HG03103 (cell line): ENCODE measurements around the gene PEX26.
"Not testable (repeated sequence)": the region's sequence is repeated elsewhere in the genome, so short reads cannot be mapped to it uniquely, and the experiment has no call there.

Source experiments
- ATAC-seq: cut with Tn5 transposase; IDR thresholded peaks from one replicate; pipeline ENCODE4 v1.9.1; 2021; ENCODE audit warnings: low read depth; ENCODE audit not compliant: unreplicated experiment

The PEX26 gene

DNA sequence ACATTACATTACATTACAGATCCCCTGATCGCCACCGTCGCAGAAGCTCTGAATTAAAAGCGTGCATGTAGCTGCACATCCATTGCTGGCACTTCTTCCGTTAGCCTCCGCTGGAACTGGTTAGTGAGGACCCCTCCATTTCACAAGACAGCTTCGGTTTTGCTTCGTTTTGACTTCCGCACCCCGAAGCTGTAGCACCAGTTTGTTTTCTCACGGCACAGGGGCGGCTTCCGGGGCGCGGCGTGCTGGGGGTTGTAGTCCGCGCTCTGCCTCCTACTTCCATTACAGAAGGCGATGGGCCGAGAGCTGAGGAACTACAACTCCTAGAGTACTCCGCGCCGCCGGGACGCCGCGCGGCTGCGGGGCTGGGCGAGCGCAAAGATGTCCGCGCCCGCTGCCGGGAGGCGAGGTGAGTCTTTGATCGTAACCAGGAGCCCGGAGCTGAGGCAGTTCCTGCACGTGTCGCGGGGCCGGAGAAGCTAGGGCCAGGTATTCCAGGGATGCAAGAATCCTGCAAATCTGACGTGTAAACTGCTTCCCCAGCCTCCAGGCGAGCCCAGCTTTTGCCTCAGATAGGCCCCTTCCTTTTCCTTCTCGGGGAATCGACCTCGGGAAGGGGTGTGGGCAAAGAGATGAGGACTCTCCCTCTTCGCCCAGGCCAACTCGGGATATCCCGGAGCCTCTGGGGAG is at the start of gene PEX26:
PEX26 (plus strand) TSS at position 352 of the 690 bp plus-strand sequence. CDS start 387 bp downstream, outside the sequence.
- peak; percentile 79 for ATAC-seq

DNA sequence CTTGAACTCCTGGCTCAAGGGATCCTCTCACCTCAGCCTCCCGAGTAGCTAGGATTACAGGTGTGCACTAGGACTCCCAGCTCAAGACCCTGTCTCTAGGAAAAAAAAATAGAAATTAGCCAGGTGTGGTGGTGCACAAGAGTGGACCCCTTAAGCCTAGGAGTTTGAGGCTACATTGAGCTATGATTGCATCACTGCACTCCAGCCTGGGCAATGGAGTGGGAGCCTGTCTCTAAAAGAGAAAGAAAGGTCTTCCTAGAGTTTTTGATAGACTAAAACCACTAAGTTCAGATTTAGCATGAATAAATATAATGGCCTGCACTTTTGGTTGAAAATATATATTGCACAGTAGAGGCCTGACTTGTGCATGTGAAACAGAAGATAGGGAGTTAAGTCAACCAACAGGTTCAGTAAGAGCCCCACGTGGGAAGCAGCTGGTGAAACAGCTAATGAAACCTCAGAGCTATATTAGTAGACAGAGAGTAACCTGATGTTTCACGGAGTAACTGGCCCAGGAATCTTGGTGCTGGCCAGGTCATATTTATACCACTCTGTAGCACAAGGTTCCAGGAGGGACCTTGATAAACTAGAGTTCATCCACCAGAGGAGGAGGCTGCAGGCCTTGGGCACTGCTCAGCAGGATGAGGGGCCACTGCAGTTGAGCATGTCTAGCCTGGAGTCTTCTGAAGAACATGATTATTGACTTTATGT is 48.8 kb upstream of the PEX26 start:
- ATAC-seq, result no peak

DNA sequence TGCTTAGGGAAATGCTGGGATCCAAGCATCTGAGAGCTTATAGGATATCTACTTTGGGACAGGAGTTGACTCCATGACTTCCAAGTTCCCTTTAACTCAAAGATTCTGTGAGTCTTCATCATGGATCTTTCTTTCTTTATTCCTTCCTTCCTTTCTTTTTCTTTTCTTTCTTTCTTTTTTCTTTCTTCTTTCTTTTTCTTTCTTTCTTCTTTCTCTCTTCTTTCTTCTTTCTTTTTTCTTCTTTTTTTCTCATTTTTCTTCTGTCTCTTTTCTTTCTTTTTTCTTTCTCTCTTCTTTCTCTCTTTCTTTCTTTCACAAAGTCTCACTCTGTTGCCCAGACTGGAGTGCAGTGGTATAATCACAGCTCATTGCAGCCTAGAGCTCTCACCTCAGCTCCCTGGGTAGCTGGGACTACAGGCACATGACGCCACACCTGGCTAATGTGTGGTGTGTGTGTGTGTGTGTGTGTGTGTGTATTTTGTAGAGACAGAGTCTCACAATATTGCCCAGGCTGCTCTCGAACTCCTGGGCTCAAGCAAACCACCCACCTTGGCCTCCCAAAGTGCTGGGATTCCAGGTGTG is 48.0 kb upstream of the PEX26 start:
- ATAC-seq, result no peak

DNA sequence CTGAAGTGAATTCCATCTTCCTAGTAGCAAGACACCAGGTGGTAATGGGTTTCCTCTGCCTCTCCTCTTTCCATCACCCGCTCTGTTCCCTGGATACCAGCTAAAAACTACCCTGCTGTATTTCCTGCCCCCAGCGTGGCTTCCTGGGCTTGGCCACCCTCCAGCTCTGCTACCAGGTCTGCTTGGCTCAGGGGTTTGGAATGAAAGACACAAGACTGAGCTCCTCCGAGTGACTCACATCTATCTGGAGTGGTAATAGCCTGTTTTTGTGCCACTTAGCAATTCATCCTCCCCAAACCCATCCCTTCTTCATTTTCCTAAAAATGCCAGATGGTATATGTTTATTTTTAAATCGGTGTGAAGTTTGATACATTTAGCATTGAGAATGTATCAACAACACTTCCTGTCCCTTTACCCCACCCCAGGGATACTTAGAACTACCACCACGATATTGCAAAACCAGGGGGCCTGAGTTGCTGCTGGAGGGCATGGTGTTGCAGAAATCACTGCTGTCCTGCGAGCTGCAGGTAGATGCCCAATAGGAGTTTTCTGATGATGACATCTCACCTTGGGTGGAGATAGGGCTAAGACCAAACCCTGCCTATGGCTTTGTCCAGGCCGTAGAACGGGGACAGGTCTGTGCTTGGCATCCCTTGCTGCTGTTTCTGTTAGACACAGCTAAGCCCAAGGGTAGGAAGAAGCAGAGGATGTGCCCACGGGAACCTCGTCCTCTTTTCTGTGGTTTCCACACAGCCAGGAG is 45.9 kb upstream of the PEX26 start:
- no peak for ATAC-seq

DNA sequence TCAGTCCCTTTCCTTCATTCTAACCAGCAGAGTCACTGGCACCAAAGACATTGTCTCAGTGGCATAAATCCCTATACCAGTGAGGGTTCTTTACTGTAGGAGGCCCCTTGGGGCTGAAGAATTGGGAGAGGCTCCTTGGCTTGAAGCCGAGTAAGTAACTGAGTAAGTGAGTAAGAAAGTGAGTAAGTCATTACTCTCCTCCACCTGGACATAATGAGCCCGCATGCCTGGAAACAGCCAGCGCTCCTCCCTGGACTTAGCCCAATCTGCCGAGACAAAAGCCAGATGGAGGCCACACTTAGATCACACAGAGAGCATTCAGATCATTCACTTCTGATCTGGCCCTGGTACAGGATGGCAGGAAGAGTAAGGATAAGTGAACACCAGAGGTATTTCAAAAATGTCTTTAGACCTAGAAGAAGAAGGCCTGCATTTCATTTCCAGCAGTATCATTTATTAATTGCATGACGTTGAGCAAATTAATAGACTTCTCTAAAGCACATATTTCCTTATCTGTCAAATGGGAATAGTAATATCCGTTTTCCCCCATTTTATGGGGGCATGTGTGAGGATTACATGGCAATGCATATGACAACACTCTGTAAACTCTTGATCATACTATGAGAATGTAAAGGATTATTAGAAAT is 45.2 kb upstream of the PEX26 start:
- no peak for ATAC-seq

DNA sequence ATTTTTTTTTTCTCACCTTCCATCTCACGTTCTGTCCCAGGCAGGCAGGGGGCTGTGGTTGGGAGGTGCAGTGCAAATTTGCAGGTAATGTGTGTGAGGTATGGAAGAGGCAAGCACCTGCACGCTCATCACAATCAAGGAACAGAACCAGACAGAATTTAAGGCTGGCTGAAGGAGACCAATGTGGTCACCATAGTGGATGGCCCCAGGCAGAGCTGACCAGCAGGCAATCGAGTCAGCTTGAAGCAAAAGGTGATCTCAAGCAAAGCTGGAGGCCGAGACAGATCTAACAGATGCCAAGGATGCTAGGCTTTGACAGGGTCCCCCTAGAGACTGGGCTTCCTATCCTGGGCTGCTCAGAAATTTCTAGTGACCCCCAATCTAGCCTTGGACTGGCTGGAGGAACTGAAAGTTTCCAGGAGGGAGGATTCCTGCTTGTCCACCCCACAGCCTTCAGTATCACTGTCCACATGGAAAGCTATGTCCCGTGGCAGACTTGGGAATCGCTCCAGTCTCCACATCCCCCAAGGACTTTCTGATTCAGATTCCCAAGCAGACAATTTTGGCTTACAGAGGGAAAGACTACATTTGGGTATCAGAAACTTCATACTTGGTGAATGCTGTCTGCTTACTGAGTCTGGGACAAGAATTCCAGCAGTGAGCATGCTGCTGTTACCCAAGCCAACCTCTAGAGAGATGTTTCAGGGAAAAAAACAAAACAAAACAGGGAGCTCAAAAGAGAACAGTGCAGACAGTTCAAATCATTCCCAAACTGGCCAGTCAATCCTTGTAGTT is 44.4 kb upstream of the PEX26 start:
- ATAC-seq, result no peak

DNA sequence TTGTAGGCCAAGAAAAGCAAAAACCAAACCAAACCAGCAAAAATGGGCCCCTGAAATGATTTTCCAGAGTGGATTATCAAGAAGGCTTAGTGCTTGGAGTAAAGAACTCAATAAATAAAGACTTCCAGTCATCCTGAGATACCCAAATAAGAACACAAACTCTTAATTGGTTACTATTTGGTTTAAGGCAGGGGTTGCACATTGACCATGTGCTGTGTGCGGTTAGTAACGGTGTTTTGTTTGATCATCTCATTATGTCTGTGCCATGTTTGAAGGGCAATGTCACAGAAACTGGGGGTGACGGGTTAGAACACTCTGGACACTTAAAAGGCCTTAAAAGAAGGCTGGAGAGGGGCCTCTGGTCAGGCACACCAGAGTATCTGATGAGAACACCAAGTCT is 43.7 kb upstream of the PEX26 start:
- ATAC-seq, result no peak

DNA sequence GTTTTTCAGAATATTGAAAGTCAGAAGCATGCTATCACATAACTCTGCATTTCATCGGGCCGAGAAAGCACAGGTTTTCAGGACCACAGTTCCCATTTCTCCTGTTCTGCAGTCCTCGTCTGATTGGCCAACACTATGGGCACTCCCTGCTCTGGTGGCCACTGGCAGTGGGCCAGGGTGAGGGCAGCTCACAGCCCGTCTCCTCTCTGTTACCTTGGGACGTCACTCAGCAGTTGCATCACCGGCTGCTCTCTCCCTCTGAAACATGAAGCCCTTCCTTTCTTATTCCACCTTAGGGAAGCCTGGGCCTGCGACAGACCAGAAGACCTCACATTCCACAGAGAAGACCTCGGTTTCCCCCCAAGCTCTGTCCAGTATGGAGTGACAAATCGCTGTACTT is 42.0 kb upstream of the PEX26 start:
- ATAC-seq, result no peak

DNA sequence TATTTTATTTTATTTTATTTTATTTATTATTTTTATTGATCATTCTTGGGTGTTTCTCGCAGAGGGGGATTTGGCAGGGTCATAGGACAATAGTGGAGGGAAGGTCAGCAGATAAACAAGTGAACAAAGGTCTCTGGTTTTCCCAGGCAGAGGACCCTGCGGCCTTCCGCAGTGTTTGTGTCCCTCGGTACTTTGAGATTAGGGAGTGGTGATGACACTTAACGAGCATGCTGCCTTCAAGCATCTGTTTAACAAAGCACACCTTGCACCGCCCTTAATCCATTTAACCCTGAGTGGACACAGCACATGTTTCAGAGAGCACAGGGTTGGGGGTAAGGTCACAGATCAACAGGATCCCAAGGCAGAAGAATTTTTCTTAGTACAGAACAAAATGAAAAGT is 36.9 kb upstream of the PEX26 start:
- ATAC-seq, result not testable (repeated sequence)

DNA sequence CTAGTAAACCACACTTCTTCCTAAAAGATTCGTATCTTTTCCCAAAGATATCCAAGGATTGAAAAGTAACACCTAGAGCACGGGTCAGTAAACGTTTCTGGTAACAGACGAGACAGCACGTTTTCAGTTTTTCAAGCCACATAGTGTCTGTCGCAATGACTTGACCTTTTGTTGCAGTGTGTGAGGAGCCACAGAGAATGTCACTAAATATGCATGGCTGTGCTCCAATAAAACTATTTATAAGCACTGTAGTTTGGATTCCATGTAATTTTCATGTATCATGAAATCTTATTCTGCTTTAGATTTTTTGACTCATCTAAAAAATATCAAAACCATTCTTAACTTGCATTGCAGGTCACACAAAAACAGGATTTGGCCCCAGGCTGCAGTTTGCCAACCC is 35.1 kb upstream of the PEX26 start:
- no peak for ATAC-seq

DNA sequence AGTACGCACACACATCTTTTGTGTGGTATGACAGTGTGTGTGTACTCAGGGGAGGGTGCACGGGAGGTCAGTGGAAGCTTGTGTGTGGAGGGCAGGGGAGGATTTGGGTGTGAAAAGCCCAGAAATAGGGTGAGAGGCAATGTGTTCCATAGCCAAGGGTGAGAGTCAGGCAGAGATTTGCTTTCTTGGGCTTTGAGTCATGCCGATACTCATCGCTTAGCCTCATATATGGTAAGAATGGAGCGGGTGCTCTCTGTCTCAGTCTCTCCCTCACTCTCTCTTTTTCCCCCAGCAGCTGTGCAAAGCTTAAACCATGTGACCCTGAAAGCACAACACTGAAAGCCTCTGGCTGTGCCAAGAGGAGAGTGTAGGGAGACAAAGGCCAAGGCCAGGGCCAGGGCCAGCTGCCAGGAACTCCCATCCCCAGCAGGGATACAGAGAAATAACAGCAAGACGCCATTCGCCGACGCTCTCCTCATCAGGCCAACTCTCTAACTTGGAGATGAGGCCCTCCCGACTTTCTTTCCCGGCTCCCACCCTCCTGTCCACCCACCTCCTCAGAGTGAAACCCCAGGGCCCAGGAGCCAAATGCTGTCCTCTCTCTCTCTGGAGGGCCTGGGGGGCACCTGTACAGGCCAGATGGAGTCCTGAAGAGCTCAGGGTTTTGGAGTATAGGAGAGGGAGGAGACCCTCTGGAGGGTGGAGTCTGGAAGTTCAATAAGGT is 33.1 kb upstream of the PEX26 start:
- no peak for ATAC-seq

DNA sequence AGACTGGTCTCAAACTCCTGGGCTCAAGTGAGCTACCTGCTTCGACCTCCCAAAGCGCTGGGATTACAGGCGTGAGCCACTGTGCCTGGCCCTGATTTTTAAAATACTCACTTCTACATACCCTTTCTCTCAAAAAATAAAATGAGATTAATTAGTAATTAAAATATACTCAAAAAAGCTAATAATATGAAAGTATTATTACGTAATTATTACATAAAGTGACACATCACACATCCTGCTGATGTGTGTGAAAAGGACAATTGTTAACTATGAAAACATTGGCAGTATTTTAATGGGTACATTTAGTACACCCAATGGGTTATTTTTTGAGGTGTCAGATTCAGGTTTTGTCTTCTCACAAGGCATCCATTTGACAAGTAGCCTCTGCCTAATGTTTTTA is 32.0 kb upstream of the PEX26 start:
- no peak for ATAC-seq

DNA sequence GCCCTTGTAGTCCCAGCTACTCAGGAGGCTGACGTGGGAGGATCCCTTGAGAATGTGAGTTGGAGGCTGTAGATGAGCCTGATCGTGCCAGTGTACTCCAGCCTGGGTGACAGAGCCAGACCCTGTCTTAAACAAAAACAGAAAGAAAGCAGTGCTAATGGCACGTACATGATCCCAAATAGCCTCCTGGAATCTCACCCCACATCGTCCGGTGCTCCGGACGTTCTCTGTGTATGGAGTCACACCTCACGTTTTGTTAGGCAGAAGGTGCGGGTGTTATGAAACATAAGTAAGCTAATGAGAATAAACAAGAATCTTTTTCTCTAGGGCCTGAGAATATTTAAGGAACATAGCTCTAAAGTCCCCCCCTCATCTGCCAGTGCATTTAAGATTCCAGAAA is 29.7 kb upstream of the PEX26 start:
- no peak for ATAC-seq

DNA sequence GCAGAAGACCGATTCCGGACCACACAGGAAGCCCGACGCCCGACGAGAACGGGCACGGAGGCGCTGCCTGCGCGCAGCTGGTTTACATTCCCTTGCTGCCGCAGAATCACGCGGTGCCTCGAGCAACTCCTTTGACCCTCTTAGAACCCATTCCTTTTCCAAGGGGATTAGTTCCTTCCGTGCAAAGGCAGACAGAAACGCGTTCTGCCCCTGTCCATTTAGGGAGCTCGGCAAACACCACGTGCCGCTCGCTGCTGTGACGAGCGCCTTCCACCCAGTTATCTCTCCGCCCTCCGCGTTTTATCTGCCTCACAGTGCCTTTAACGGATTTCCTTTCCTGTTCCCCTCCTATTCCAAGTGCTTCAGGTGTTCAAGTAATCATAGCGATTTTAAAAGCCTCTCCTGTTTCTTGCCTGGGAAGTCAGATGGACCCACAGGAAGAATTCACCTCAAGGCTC is 29.3 kb upstream of the PEX26 start:
- ATAC-seq, result no peak

DNA sequence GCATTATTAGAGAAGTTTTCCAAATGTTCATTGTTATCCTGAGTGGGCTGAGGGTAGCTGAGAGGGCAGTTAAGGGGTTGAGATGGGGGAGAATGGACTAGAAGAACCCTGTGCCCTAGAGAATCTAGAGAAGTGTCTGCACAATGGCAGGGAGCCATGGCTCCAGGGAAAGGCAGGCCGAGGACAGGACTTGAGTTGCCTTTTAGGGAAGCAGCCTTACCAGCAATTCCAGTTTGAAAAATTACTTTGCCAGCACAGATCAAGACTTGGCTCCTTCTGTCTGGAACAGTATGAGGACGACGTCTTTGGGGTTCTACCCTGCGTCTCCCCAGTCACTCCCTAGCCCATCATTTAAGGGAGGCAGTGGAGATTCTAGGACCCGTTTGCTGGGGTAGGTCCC is 27.7 kb upstream of the PEX26 start:
- ATAC-seq, result no peak

DNA sequence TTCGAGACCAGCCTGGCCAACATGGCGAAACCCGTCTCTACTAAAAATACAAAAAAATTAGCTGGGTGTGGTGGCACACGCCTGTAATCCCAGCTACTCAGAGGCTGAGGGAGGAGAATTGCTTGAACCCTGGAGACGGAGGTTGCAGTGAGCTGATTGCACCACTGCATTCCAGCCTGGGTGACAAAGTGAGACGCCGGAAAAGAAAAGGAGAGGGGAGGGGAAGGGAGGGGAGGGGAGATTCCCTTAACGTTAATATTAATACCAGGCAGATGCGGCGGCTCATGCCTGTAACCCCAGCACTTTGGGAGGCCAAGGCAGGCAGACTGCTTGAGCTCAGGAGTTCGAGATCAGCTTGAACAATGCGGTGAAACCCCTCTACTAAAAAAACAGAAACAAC is 26.7 kb upstream of the PEX26 start:
- ATAC-seq, result not testable (repeated sequence)

DNA sequence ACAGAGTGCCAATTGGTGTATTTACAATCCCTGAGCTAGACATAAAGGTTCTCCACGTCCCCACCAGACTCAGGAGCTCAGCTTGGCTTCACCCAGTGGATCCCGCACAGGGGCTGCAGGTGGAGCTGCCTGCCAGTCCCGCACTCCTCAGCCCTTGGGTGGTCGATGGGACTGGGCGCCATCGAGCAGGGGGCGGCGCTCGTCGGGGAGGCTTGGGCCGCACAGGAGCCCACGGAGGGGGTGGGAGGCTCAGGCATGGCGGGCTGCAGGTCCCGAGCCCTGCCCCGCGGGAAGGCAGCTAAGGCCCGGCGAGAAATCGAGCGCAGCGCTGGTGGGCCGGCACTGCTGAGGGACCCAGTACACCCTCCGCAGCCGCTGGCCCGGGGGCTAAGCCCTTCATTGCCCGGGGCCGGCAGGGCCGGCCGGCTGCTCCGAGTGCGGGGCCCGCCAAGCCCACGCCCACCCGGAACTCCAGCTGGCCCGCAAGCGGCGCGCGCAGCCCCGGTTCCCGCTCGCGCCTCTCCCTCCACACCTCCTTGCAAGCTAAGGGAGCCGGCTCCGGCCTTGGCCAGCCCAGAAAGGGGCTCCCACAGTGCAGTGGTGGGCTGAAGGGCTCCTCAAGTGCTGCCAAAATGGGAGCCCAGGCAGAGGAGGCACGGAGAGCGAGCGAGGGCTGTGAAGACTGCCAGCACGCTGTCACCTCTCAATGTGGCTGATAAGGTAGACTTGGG is 24.4 kb upstream of the PEX26 start:
- ATAC-seq, result not testable (repeated sequence)

DNA sequence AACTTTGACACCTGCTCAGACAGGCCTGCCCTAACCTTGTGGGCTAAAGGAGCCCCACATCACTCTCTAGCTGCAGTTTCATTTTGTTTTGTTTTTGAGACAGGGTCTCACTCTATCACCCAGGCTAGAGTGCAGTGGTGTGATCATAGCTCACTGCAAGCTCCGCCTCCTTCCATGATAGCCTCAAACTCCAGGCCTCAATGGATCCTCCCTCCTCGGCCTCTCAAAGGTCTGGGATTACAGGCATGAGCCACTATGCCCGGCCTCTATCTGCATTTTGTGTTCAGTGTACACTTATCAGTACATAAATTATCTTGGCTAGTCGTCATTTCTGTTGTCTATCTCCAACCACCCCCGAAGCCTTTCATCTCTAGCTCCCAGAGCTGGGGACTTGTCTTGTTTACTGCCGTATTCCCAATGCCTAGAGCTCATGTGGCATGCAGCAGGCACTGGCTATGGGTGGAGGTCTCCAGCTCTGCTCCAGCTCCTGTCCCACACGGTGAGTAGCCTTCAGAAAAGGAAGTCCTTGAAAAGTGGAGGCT is 22.1 kb upstream of the PEX26 start:
- ATAC-seq, result no peak
